ENCODE results near the gene OR51F2.
"Not testable (repeated sequence)": the region's sequence is repeated elsewhere in the genome, so short reads cannot be mapped to it uniquely, and the experiment has no call there.

Gene OR51F2, protein sequence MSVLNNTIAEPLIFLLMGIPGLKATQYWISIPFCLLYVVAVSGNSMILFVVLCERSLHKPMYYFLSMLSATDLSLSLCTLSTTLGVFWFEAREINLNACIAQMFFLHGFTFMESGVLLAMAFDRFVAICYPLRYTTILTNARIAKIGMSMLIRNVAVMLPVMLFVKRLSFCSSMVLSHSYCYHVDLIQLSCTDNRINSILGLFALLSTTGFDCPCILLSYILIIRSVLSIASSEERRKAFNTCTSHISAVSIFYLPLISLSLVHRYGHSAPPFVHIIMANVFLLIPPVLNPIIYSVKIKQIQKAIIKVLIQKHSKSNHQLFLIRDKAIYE

DNA sequence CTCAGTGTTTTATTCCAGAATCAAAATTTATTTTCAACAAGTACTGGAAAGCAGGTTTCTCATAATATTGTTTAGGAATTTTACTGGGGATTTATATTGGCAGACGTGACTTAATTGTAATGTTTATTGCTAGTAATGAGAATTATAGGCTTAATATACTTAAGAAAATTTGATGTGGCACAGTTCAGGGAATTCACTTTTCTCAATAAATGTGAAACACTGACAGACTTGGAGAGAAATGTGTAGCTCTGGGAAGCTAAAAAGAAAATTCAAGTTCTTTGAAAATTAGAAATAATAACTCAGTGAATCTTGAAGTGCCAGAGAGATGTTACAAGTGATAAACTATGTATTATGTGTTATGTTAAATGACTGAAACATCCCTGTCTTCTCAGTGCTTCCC lies at the start of gene OR51F2:
Gene OR51F2, plus strand, starts transcription at position 301 of the 400 bp plus-strand sequence. CDS start 101 bp downstream, outside the sequence.
- H3K27me3 ChIP-seq (ENCODE audit: insufficient read depth, insufficient read length) = no peaks in the 10 kb centered on the region
- no peak for DNase-seq (ENCODE audit: low read depth, low spot score)

DNA sequence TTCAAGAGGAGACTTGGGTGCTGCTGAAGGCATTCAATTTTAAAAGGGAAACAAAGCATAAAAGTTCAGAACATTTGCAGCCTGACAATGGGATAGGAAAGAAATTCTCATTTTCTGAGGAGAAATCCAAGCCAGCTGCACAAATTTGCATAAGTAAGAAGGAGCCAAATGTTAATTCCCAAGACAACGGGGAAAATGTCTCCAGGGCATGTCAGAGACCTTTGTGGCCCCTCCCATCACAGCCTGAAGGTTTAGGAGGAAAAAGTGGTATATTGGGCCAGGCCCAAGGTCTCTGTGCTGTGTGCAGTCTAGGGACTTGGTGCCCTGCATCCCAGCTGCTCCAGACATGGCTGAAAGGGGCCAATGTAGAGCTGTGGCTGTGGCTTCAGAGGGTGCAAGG lies 38.7 kb upstream of the OR51F2 start:
- no peak for TF ChIP-seq SUZ12 (IDR thresholded peaks at IDR 0.05; ENCODE audit: extremely low read depth, insufficient read depth, insufficient read length)
- no peak for TF ChIP-seq YY1 (IDR thresholded peaks at IDR 0.05; ENCODE audit: insufficient read depth, insufficient read length)
- no peak for TF ChIP-seq ZNF274 (IDR thresholded peaks at IDR 0.05; ENCODE audit: low read depth, low read length)
- no peak overlapping the region for H3K4me3 ChIP-seq (ENCODE audit: insufficient read length, low read depth)
- no peak for DNase-seq (ENCODE audit: low read depth, low spot score)
- H3K9ac ChIP-seq (ENCODE audit: insufficient read length, low read depth) = no peak overlapping the region
- H3K36me3 ChIP-seq (ENCODE audit: insufficient read depth, insufficient read length, low read length) = no peaks in the 10 kb centered on the region
- H3K4me1 ChIP-seq (ENCODE audit: insufficient read depth, insufficient read length) = no peaks in the 10 kb centered on the region
- peaks cover 16% of the 10 kb centered on the region; the same call in 1 of the 2 replicates for H3K9me3 ChIP-seq (ENCODE audit: insufficient read depth, low read length)
- no peaks in the 10 kb centered on the region for H3K27me3 ChIP-seq (ENCODE audit: insufficient read depth, insufficient read length)

More for the DNA sequence above, at the start of gene OR51F2:
- Histone ChIP-seq H3K4me1 (ENCODE audit: insufficient read depth, insufficient read length) (no peaks in the 10 kb centered on the region), H3K9ac (ENCODE audit: insufficient read length, low read depth) (no peak within 1 kb of the TSS), H3K36me3 (ENCODE audit: insufficient read depth, insufficient read length, low read length) (no peaks in the 10 kb centered on the region), H3K4me3 (ENCODE audit: insufficient read length, low read depth) (no peak within 1 kb of the TSS), H3K9me3 (ENCODE audit: insufficient read depth, low read length) (no peaks in the 10 kb centered on the region)
- TF ChIP-seq YY1 (IDR thresholded peaks at IDR 0.05; ENCODE audit: insufficient read depth, insufficient read length) (no peak), ZNF274 (IDR thresholded peaks at IDR 0.05; ENCODE audit: low read depth, low read length) (no peak), SUZ12 (IDR thresholded peaks at IDR 0.05; ENCODE audit: extremely low read depth, insufficient read depth, insufficient read length) (no peak)

DNA sequence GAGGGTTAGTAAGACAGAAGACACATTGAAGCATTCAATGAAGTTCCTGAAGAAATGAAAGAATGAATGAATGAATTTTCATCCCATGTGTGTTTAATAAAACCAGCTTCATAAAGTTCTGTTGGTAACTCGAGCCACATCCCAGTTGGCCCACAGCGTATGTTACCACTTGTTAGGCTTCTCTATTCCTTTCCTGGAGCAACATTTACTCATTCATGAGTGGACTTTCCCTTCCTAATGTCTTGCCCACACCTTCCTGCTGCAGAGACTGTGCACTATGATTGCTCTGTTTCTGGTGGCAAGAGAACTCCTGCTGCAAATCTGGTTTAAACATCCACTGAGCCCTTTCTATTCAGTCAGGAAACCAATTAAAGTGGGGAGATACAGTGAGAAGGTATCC lies 23.9 kb upstream of the OR51F2 start:
- no peaks in the 10 kb centered on the region for H3K27me3 ChIP-seq (ENCODE audit: insufficient read depth, insufficient read length)
- no peaks in the 10 kb centered on the region for H3K36me3 ChIP-seq (ENCODE audit: insufficient read depth, insufficient read length, low read length)
- no peaks in the 10 kb centered on the region for H3K4me1 ChIP-seq (ENCODE audit: insufficient read depth, insufficient read length)
- no peak for DNase-seq (ENCODE audit: low read depth, low spot score)
- H3K4me3 ChIP-seq (ENCODE audit: insufficient read length, low read depth) = no peak overlapping the region
- TF ChIP-seq YY1 (IDR thresholded peaks at IDR 0.05; ENCODE audit: insufficient read depth, insufficient read length) = no peak
- no peak for TF ChIP-seq SUZ12 (IDR thresholded peaks at IDR 0.05; ENCODE audit: extremely low read depth, insufficient read depth, insufficient read length)
- TF ChIP-seq ZNF274 (IDR thresholded peaks at IDR 0.05; ENCODE audit: low read depth, low read length) = no peak
- no peaks in the 10 kb centered on the region for H3K9me3 ChIP-seq (ENCODE audit: insufficient read depth, low read length)
- no peak overlapping the region for H3K9ac ChIP-seq (ENCODE audit: insufficient read length, low read depth)

DNA sequence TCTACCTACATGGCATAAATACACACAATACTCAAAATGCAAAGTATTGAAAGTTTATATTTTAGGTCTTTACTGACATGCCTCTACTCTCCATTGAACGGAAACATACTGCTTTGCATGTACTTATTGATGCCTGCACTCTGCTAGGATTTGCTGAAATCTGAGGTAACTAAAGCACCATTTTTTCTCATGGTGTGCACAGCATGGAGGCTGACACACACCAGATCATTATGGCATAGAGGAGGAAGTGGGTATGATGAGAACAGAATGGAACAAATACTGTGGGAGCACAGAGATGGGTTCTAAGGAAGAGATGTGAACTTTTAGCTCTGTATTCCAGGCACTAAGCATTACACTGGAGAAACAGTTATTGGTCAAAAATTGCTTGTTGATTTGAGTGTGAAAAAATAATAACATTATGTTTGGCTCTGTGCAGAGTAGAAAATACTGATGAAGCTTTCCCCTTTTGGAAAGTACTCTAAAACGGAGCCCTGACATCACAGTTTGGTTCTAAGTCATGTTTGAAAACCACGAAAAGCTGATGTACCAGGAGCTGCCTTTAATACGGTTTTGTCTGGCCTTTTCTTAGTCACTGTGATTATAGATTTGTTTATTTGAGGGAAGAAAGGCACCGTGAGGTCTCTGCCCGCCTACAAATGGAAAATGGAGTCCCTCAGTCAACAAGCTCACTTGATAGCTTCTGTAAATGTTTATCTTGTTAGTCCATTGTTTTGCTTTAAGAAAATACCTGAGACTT lies 22.5 kb upstream of the OR51F2 start:
- H3K9ac ChIP-seq (ENCODE audit: insufficient read length, low read depth) = no peak overlapping the region
- no peaks in the 10 kb centered on the region for H3K9me3 ChIP-seq (ENCODE audit: insufficient read depth, low read length)
- no peaks in the 10 kb centered on the region for H3K36me3 ChIP-seq (ENCODE audit: insufficient read depth, insufficient read length, low read length)
- no peak for DNase-seq (ENCODE audit: low read depth, low spot score)
- no peaks in the 10 kb centered on the region for H3K4me1 ChIP-seq (ENCODE audit: insufficient read depth, insufficient read length)
- no peak overlapping the region for H3K4me3 ChIP-seq (ENCODE audit: insufficient read length, low read depth)
- no peaks in the 10 kb centered on the region for H3K27me3 ChIP-seq (ENCODE audit: insufficient read depth, insufficient read length)
- TF ChIP-seq ZNF274 (IDR thresholded peaks at IDR 0.05; ENCODE audit: low read depth, low read length) (no peak), YY1 (IDR thresholded peaks at IDR 0.05; ENCODE audit: insufficient read depth, insufficient read length) (no peak), SUZ12 (IDR thresholded peaks at IDR 0.05; ENCODE audit: extremely low read depth, insufficient read depth, insufficient read length) (no peak)

DNA sequence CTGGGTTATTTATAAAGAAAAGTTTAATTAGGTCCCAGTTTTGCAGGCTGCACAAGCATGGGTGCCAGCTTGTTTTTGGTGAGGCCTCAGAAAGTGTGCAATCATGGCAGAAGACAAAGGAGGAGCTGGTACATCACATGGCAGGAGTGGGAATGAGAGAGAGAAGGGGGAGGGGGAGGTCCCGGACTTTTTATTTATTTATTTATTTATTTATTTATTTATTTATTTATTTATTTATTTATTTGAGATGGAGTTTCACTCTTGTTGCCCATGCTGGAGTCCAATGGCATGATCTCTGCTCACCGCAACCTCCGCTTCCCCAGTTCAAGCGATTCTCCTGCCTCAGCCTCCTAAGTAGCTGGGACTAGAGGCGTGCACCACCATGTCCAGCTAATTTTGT lies 19.8 kb upstream of the OR51F2 start:
- not testable (repeated sequence) for H3K9me3 ChIP-seq (ENCODE audit: insufficient read depth, low read length); DNase-seq (ENCODE audit: low read depth, low spot score); H3K9ac ChIP-seq (ENCODE audit: insufficient read length, low read depth); H3K4me3 ChIP-seq (ENCODE audit: insufficient read length, low read depth); H3K36me3 ChIP-seq (ENCODE audit: insufficient read depth, insufficient read length, low read length); H3K4me1 ChIP-seq (ENCODE audit: insufficient read depth, insufficient read length); H3K27me3 ChIP-seq (ENCODE audit: insufficient read depth, insufficient read length)

DNA sequence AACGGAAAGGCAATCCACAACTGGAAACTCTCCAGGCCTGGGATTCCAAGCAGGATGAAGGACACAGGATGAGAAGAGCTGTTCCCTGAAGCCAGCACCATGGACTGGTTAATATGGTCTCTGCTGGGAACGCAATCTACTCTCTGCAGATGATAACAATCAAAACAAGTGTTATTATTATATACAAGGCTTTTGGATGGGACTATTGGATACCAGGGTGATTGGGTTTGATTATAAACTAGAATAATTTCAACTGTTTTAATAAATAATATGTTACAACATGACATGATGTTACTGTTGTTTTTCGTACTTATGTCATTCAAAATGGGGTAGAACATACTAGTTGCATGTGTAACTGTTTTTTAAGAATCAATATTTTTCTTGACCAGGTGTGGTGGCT lies 16.8 kb upstream of the OR51F2 start, which contains the start of gene OR52R1:
Gene OR52R1, minus strand, starts transcription at position 101 of the 400 bp plus-strand sequence. Its CDS starts 0 bp downstream, at position 101.
- Histone ChIP-seq H3K9ac (ENCODE audit: insufficient read length, low read depth) (no peak within 1 kb of the TSS), H3K9me3 (ENCODE audit: insufficient read depth, low read length) (no peaks in the 10 kb centered on the region), H3K4me1 (ENCODE audit: insufficient read depth, insufficient read length) (no peaks in the 10 kb centered on the region), H3K27me3 (ENCODE audit: insufficient read depth, insufficient read length) (no peaks in the 10 kb centered on the region), H3K36me3 (ENCODE audit: insufficient read depth, insufficient read length, low read length) (no peaks in the 10 kb centered on the region), H3K4me3 (ENCODE audit: insufficient read length, low read depth) (no peak within 1 kb of the TSS)
- no peak for TF ChIP-seq YY1 (IDR thresholded peaks at IDR 0.05; ENCODE audit: insufficient read depth, insufficient read length)
- TF ChIP-seq ZNF274 (IDR thresholded peaks at IDR 0.05; ENCODE audit: low read depth, low read length) = no peak
- TF ChIP-seq SUZ12 (IDR thresholded peaks at IDR 0.05; ENCODE audit: extremely low read depth, insufficient read depth, insufficient read length) = no peak
- DNase-seq (ENCODE audit: low read depth, low spot score) = no peak

DNA sequence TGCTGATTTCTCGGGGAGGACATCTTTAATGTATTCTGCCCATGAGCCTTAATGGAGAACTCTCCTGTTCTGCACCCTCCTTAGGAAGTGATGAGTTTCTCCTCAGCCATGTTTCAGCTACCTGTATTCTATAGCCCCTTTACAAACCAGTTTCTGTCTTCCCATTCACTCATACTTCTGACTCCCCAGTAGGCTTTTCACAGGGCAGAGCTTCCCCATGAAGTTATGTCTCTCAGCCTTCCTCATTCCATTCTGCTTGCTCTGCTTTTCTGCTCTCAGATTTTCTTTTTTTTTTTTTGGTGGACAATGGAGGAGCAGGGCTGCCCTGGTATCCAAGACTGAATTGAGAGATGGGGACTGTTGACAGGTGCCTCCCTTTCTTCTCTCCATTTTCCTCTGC lies 12.6 kb upstream of the OR51F2 start:
- Histone ChIP-seq H3K9ac (ENCODE audit: insufficient read length, low read depth) (no peak overlapping the region), H3K4me1 (ENCODE audit: insufficient read depth, insufficient read length) (no peaks in the 10 kb centered on the region), H3K27me3 (ENCODE audit: insufficient read depth, insufficient read length) (no peaks in the 10 kb centered on the region), H3K36me3 (ENCODE audit: insufficient read depth, insufficient read length, low read length) (no peaks in the 10 kb centered on the region), H3K4me3 (ENCODE audit: insufficient read length, low read depth) (no peak overlapping the region), H3K9me3 (ENCODE audit: insufficient read depth, low read length) (no peaks in the 10 kb centered on the region)
- no peak for DNase-seq (ENCODE audit: low read depth, low spot score)
- TF ChIP-seq SUZ12 (IDR thresholded peaks at IDR 0.05; ENCODE audit: extremely low read depth, insufficient read depth, insufficient read length) (no peak), ZNF274 (IDR thresholded peaks at IDR 0.05; ENCODE audit: low read depth, low read length) (no peak), YY1 (IDR thresholded peaks at IDR 0.05; ENCODE audit: insufficient read depth, insufficient read length) (no peak)
